ENCODE data around the gene PRKAR1B.

GRCh38 chr7:699476-700170 is 27.5 kb downstream of the PRKAR1B start:
- TF ChIP-seq, protein P1, sequence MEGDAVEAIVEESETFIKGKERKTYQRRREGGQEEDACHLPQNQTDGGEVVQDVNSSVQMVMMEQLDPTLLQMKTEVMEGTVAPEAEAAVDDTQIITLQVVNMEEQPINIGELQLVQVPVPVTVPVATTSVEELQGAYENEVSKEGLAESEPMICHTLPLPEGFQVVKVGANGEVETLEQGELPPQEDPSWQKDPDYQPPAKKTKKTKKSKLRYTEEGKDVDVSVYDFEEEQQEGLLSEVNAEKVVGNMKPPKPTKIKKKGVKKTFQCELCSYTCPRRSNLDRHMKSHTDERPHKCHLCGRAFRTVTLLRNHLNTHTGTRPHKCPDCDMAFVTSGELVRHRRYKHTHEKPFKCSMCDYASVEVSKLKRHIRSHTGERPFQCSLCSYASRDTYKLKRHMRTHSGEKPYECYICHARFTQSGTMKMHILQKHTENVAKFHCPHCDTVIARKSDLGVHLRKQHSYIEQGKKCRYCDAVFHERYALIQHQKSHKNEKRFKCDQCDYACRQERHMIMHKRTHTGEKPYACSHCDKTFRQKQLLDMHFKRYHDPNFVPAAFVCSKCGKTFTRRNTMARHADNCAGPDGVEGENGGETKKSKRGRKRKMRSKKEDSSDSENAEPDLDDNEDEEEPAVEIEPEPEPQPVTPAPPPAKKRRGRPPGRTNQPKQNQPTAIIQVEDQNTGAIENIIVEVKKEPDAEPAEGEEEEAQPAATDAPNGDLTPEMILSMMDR (IDR thresholded peaks at IDR 0.05 in 2 of 3, conservative IDR thresholded peaks at IDR 0.05 in 1 of 3; ENCODE audit: borderline replicate concordance in 1 of 3, insufficient read depth in 1 of 3, low read depth in 2 of 3, low read length in 2 of 3) = no peak
- no peak for TF ChIP-seq POLR2A (IDR thresholded peaks at IDR 0.05; ENCODE audit: borderline replicate concordance, extremely low read depth, insufficient read depth, insufficient read length)
- no peak for TF ChIP-seq CEBPB (IDR thresholded peaks at IDR 0.05; ENCODE audit: low read depth)

Measured in HCT116 (cell line).